Glutamatergic neuron (in vitro differentiated cells): ENCODE measurements around the gene MYO1B. TPM values are rescaled to one million over a fixed set of nuclear protein-coding genes. Genes with fewer than 3 reads are reported as not detected.

Source experiments
- DNase-seq: peaks from one replicate; pipeline ENCODE4 v3.0.0; 2022
- H3K27ac Mint-ChIP-seq: one replicate; pipeline ENCODE4 v1.8.0; 2020; ENCODE audit warnings: mild to moderate bottlenecking, mixed read lengths, inconsistent platforms; ENCODE audit not compliant: unreplicated experiment
- H3K27me3 Mint-ChIP-seq: one replicate; pipeline ENCODE4 v1.8.0; 2020; ENCODE audit warnings: mild to moderate bottlenecking, moderate library complexity, mixed read lengths, inconsistent platforms; ENCODE audit not compliant: unreplicated experiment
- H3K36me3 Mint-ChIP-seq: one replicate; pipeline ENCODE4 v1.8.0; 2020; ENCODE audit warnings: mild to moderate bottlenecking, mixed read lengths, inconsistent platforms; ENCODE audit not compliant: unreplicated experiment
- H3K4me1 Mint-ChIP-seq: one replicate; pipeline ENCODE4 v1.8.0; 2020; ENCODE audit warnings: mild to moderate bottlenecking, low read depth, mixed read lengths, inconsistent platforms; ENCODE audit not compliant: unreplicated experiment
- H3K4me3 Mint-ChIP-seq: one replicate; pipeline ENCODE4 v1.8.0; 2020; ENCODE audit warnings: mild to moderate bottlenecking, mixed read lengths, inconsistent platforms; ENCODE audit not compliant: unreplicated experiment
- H3K9me3 Mint-ChIP-seq: one replicate; pipeline ENCODE4 v1.8.0; 2020; ENCODE audit warnings: mild to moderate bottlenecking, moderate library complexity, mixed read lengths, inconsistent platforms; ENCODE audit not compliant: unreplicated experiment
- total RNA-seq: library from RNA; stranded (reverse); fragmentation: NEBNext Ultra II Directional; extraction: Animal tissue kit (Norgen Biotek cat#: 25700); gene quantifications from one replicate; pipeline ENCODE4 v1.2.1, GENCODE V29; 2021; ENCODE audit not compliant: unreplicated experiment
- TF ChIP-seq, protein P1 (sequence below): fragments of 200-600 bp; sonication (generic); IDR thresholded peaks from one replicate; pipeline ENCODE4 v1.5.0; 2021; ENCODE audit not compliant: partially characterized antibody, unreplicated experiment

Gene MYO1B
- total RNA-seq, 1 donor from 2014 or later: 129 TPM

- H3K9me3 Mint-ChIP-seq: no peaks in the 10 kb centered on the region
- no peaks in the 10 kb centered on the region for H3K4me1 Mint-ChIP-seq
- no peak overlapping the region for H3K4me3 Mint-ChIP-seq
- H3K27ac Mint-ChIP-seq: no peak overlapping the region
- no peak for DNase-seq
- no peaks in the 10 kb centered on the region for H3K36me3 Mint-ChIP-seq
- no peaks in the 10 kb centered on the region for H3K27me3 Mint-ChIP-seq
- TF ChIP-seq, protein P1, sequence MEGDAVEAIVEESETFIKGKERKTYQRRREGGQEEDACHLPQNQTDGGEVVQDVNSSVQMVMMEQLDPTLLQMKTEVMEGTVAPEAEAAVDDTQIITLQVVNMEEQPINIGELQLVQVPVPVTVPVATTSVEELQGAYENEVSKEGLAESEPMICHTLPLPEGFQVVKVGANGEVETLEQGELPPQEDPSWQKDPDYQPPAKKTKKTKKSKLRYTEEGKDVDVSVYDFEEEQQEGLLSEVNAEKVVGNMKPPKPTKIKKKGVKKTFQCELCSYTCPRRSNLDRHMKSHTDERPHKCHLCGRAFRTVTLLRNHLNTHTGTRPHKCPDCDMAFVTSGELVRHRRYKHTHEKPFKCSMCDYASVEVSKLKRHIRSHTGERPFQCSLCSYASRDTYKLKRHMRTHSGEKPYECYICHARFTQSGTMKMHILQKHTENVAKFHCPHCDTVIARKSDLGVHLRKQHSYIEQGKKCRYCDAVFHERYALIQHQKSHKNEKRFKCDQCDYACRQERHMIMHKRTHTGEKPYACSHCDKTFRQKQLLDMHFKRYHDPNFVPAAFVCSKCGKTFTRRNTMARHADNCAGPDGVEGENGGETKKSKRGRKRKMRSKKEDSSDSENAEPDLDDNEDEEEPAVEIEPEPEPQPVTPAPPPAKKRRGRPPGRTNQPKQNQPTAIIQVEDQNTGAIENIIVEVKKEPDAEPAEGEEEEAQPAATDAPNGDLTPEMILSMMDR: no peak
Observed at GRCh38 chr2:191374939-191375338, 129.7 kb downstream of the MYO1B start.

GRCh38 chr2:191376981-191377629 lies 131.9 kb downstream of the MYO1B start:
- H3K27me3 Mint-ChIP-seq: no peaks in the 10 kb centered on the region
- no peaks in the 10 kb centered on the region for H3K36me3 Mint-ChIP-seq
- DNase-seq: no peak
- no peaks in the 10 kb centered on the region for H3K4me1 Mint-ChIP-seq
- no peak overlapping the region for H3K27ac Mint-ChIP-seq
- no peak overlapping the region for H3K4me3 Mint-ChIP-seq
- TF ChIP-seq, protein P1: no peak
- no peaks in the 10 kb centered on the region for H3K9me3 Mint-ChIP-seq

DNA sequence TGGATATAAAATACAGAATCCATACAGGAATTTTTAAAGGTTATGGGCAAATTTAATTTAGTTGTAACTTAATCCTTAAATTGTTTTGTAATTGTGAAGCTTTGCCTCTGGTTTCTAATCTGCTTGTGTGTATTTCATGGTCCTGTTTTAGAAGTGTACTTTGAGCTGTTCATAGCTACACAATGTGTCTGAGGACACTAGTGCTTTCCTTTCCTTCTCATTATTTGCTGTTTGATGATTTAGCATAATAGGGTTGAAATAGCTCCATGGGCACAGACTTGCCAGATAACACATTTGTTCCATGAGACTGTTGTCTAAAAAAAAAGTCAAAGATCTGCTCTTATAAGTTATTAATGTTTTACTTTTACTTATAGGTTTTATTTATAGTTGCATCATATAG lies 134.2 kb downstream of the MYO1B start:
- Mint-ChIP-seq H3K36me3 (no peaks in the 10 kb centered on the region), H3K27me3 (no peaks in the 10 kb centered on the region), H3K27ac (no peak overlapping the region), H3K9me3 (no peaks in the 10 kb centered on the region), H3K4me1 (peaks cover 4% of the 10 kb centered on the region), H3K4me3 (no peak overlapping the region)
- TF ChIP-seq, protein P1: no peak
- no peak for DNase-seq

GRCh38 chr2:191382801-191383200 lies 137.6 kb downstream of the MYO1B start:
- H3K27me3 Mint-ChIP-seq: no peaks in the 10 kb centered on the region
- H3K27ac Mint-ChIP-seq: peak overlapping the region; percentile 50
- H3K9me3 Mint-ChIP-seq: no peaks in the 10 kb centered on the region
- H3K4me1 Mint-ChIP-seq: peaks cover 4% of the 10 kb centered on the region
- TF ChIP-seq, protein P1: no peak
- no peak overlapping the region for H3K4me3 Mint-ChIP-seq
- DNase-seq: no peak
- H3K36me3 Mint-ChIP-seq: no peaks in the 10 kb centered on the region

GRCh38 chr2:191383486-191383885 lies 138.3 kb downstream of the MYO1B start:
- Mint-ChIP-seq H3K4me1 (peaks cover 4% of the 10 kb centered on the region), H3K4me3 (no peak overlapping the region), H3K9me3 (no peaks in the 10 kb centered on the region), H3K27me3 (no peaks in the 10 kb centered on the region), H3K36me3 (no peaks in the 10 kb centered on the region), H3K27ac (no peak overlapping the region)
- no peak for DNase-seq
- TF ChIP-seq, protein P1: no peak
